Vagina (tissue), 2 donors: Measurements from ENCODE around the gene FRMPD4.

Source experiments
- POLR2A ChIP-seq, 2 donors: fragments of 450-650 bp; IDR thresholded peaks; one replicate each; pipeline ENCODE4 v1.6.1; 2017; ENCODE audit warnings: antibody characterized with exemption in 2 of 2, mild to moderate bottlenecking in 2 of 2, moderate library complexity in 2 of 2
- TF ChIP-seq, protein P1 (sequence below), 3 experiments: fragments of 450-650 bp in 2 of 3; fragments of 200-600 bp in 1 of 3; sonication (generic) in 1 of 3; IDR thresholded peaks; one replicate each; pipeline ENCODE4 v1.5.1; 2017 to 2019; ENCODE audit warnings: antibody characterized with exemption in 3 of 3, mild to moderate bottlenecking in 2 of 3, moderate library complexity in 2 of 3

DNA sequence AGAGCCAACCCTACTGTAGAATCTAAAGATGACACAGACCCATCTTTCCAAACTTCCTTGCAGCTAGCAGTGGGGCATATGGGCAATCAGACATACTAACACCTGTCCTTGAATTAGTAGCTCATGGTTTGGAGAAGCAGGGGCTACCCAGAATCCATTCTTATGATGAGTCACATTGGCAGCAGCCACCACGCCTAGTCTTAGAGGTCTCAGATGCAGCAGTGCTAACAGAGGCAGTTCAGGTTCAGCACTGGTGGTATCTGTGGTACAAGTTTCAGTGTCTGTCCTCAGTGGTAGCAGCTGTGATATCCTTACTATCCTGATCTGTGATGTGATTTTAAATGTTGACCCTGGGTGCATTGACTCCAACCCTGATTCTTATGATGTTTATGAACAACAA is 68.1 kb downstream of the FRMPD4 start:
- TF ChIP-seq, protein P1, sequence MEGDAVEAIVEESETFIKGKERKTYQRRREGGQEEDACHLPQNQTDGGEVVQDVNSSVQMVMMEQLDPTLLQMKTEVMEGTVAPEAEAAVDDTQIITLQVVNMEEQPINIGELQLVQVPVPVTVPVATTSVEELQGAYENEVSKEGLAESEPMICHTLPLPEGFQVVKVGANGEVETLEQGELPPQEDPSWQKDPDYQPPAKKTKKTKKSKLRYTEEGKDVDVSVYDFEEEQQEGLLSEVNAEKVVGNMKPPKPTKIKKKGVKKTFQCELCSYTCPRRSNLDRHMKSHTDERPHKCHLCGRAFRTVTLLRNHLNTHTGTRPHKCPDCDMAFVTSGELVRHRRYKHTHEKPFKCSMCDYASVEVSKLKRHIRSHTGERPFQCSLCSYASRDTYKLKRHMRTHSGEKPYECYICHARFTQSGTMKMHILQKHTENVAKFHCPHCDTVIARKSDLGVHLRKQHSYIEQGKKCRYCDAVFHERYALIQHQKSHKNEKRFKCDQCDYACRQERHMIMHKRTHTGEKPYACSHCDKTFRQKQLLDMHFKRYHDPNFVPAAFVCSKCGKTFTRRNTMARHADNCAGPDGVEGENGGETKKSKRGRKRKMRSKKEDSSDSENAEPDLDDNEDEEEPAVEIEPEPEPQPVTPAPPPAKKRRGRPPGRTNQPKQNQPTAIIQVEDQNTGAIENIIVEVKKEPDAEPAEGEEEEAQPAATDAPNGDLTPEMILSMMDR (IDR thresholded peaks at IDR 0.05): no peak
- no peak for TF ChIP-seq POLR2A (IDR thresholded peaks at IDR 0.05)
